Loucy (cell line): Measurements from ENCODE around the gene CDK7.

ENCODE experiments used
- H2AFZ ChIP-seq: fragments of 200-600 bp; sonication (generic); 2 replicates; pipeline ENCODE4 v1.6.0; 2016; ENCODE audit warnings: antibody characterized with exemption, mild to moderate bottlenecking, low read length, moderate library complexity
- H3F3A ChIP-seq: fragments of 200-600 bp; 2 replicates; pipeline ENCODE4 v1.6.0; 2016; ENCODE audit warnings: antibody characterized with exemption, low read depth, mild to moderate bottlenecking
- H3K27me3 ChIP-seq: fragments of 200-600 bp; sonication (generic); 2 replicates; pipeline ENCODE4 v1.6.1; 2014; ENCODE audit warnings: low read length, mild to moderate bottlenecking; ENCODE audit not compliant: insufficient read depth, poor library complexity, severe bottlenecking
- H3K36me3 ChIP-seq: fragments of 200-600 bp; sonication (generic); 2 replicates; pipeline ENCODE4 v1.6.1; 2016; ENCODE audit warnings: low read length; ENCODE audit not compliant: insufficient read depth
- H3K4me1 ChIP-seq: fragments of 200-600 bp; sonication (generic); 2 replicates; pipeline ENCODE4 v1.5.1; 2014; ENCODE audit warnings: low read length, mild to moderate bottlenecking; ENCODE audit not compliant: insufficient read depth, poor library complexity, severe bottlenecking
- H3K4me2 ChIP-seq: fragments of 200-600 bp; sonication (generic); 2 replicates; pipeline ENCODE4 v1.6.0; 2014; ENCODE audit warnings: antibody characterized with exemption, low read length, low read depth, mild to moderate bottlenecking; ENCODE audit not compliant: poor library complexity, severe bottlenecking
- H3K4me3 ChIP-seq: fragments of 200-600 bp; sonication (generic); 2 replicates; pipeline ENCODE4 v1.5.1; 2014; ENCODE audit warnings: low read length, mild to moderate bottlenecking, mixed read lengths; ENCODE audit not compliant: poor library complexity, severe bottlenecking
- H3K79me2 ChIP-seq: fragments of 200-600 bp; sonication (generic); 2 replicates; pipeline ENCODE4 v1.6.1; 2014; ENCODE audit warnings: low read length; ENCODE audit not compliant: insufficient read depth
- H3K9ac ChIP-seq: fragments of 200-600 bp; sonication (generic); 2 replicates; pipeline ENCODE4 v1.6.0; 2014; ENCODE audit warnings: mild to moderate bottlenecking, low read depth, low read length, moderate library complexity; ENCODE audit not compliant: poor library complexity, severe bottlenecking
- H3K9me2 ChIP-seq: fragments of 200-600 bp; sonication (generic); replicated peaks from 2 replicates; pipeline ENCODE4 v1.6.1; 2016; ENCODE audit warnings: low read depth, low read length, mixed read lengths
- H3K9me3 ChIP-seq: fragments of 200-600 bp; sonication (generic); 2 replicates; pipeline ENCODE4 v1.6.1; 2014; ENCODE audit warnings: mild to moderate bottlenecking, antibody characterized with exemption, low read length, low read depth; ENCODE audit not compliant: insufficient read depth
- H4K20me1 ChIP-seq: fragments of 200-600 bp; sonication (generic); 2 replicates; pipeline ENCODE4 v1.6.0; 2014; ENCODE audit warnings: antibody characterized with exemption, low read length, mild to moderate bottlenecking; ENCODE audit not compliant: insufficient read depth, poor library complexity, severe bottlenecking
- EZH2phosphoT487 ChIP-seq: fragments of 200-600 bp; IDR thresholded peaks from 2 replicates; pipeline ENCODE4 v1.6.1; 2018; ENCODE audit warnings: antibody characterized with exemption, mild to moderate bottlenecking, moderate library complexity, borderline replicate concordance
- TF ChIP-seq, protein P1 (sequence below): fragments of 200-600 bp; sonication (generic); conservative IDR thresholded peaks from 2 replicates; pipeline ENCODE4 v1.5.1; 2014; ENCODE audit warnings: mild to moderate bottlenecking, antibody characterized with exemption, low read length

CDK7 gene

DNA sequence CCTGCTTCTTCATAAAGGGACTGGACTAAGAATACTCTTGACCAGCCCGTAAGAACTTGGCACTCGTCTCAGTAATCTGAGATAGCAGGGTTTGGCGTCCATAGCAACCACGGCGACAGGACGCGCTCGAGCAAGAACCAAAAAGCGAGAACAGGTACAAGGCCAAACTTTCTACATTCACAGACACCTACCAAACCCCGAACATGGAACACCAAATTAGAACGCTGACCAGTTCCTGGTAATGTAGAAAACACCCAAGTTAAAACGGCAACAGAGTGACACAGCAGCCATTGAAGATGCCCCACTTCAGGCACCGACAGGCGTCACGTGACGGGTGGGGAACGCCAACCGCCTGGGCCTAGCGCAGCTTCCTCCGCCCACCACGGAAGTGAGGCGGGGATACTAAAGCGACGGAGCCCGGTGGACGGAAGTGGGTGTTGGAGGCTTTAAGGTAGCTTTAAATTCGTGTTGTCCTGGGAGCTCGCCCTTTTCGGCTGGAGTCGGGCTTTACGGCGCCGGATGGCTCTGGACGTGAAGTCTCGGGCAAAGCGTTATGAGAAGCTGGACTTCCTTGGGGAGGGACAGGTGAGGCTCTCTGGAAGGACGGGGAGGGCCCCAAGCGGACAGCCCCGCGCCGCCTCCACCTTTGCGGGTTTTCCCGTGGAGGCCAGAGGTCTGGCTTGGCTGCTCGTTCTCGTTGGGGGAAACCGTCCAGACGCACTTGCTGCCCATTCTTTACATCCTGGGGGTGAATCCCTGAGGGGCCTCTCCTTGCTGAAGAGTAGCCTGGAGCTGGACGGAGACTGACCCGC lies at the start of gene CDK7:
CDK7 (plus strand) TSS at position 430 of the 812 bp plus-strand sequence; CDS start at position 520, 90 bp downstream.
- peak within 1 kb of the TSS; percentile 78 for H3K9ac ChIP-seq
- H3K79me2 ChIP-seq, result peaks cover 35% of the 10 kb centered on the region
- TF ChIP-seq, protein P1, sequence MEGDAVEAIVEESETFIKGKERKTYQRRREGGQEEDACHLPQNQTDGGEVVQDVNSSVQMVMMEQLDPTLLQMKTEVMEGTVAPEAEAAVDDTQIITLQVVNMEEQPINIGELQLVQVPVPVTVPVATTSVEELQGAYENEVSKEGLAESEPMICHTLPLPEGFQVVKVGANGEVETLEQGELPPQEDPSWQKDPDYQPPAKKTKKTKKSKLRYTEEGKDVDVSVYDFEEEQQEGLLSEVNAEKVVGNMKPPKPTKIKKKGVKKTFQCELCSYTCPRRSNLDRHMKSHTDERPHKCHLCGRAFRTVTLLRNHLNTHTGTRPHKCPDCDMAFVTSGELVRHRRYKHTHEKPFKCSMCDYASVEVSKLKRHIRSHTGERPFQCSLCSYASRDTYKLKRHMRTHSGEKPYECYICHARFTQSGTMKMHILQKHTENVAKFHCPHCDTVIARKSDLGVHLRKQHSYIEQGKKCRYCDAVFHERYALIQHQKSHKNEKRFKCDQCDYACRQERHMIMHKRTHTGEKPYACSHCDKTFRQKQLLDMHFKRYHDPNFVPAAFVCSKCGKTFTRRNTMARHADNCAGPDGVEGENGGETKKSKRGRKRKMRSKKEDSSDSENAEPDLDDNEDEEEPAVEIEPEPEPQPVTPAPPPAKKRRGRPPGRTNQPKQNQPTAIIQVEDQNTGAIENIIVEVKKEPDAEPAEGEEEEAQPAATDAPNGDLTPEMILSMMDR, result no peak
- no peak for TF ChIP-seq EZH2phosphoT487
- H3K9me2 ChIP-seq, result no peaks in the 10 kb centered on the region
- H2AFZ ChIP-seq, result peak within 1 kb of the TSS; percentile 98
- no peaks in the 10 kb centered on the region for H3K9me3 ChIP-seq
- H4K20me1 ChIP-seq, result peaks cover 6% of the 10 kb centered on the region
- peak within 1 kb of the TSS; percentile 82 for H3K4me3 ChIP-seq
- H3K36me3 ChIP-seq, result no peaks in the 10 kb centered on the region
- peaks cover 28% of the 10 kb centered on the region for H3K4me1 ChIP-seq
- peak within 1 kb of the TSS; percentile 71 for H3K4me2 ChIP-seq
- H3K27me3 ChIP-seq, result no peaks in the 10 kb centered on the region
- no peaks in the 10 kb centered on the region for H3F3A ChIP-seq

- Histone ChIP-seq H3F3A (no peaks in the 10 kb centered on the region), H3K9ac (no peak overlapping the region), H4K20me1 (no peaks in the 10 kb centered on the region), H3K4me1 (peaks cover 12% of the 10 kb centered on the region), H3K27me3 (no peaks in the 10 kb centered on the region), H3K9me3 (no peaks in the 10 kb centered on the region), H3K9me2 (no peaks in the 10 kb centered on the region), H3K4me3 (no peak overlapping the region), H3K4me2 (no peak overlapping the region), H3K79me2 (peaks cover 9% of the 10 kb centered on the region; the same call in 1 of the 2 replicates), H2AFZ (no peak overlapping the region), H3K36me3 (no peaks in the 10 kb centered on the region)
- TF ChIP-seq, protein P1, result no peak
- no peak for TF ChIP-seq EZH2phosphoT487
These were observed 47.3 kb upstream of the CDK7 start for GRCh38 chr5:69187342-69187741.

DNA sequence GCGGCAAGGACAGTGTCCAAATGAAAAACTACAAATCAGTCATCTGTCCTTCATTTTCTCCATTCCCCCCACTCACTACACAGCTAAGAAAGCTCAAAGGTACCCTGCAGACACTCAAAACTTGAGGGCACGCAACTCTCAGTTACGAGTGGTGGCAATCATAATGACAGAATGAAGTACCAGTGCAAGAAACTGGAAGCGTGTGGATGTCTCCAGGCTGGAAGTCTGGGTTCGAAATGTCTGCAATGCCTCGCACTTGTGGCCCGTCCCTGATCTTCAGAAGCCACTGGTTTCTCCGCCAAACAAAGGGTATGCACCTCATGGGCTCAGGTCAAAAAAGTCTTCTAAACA lies 45.9 kb upstream of the CDK7 start:
- peaks cover 12% of the 10 kb centered on the region for H3K4me1 ChIP-seq
- peak overlapping the region; percentile 82 for H3K4me3 ChIP-seq
- H3K4me2 ChIP-seq, result peak overlapping the region; percentile 85
- H3K9ac ChIP-seq, result peak overlapping the region; percentile 82
- H2AFZ ChIP-seq, result peak overlapping the region; percentile 89
- peaks cover 9% of the 10 kb centered on the region; the same call in 1 of the 2 replicates for H3K79me2 ChIP-seq
- H3K9me2 ChIP-seq, result no peaks in the 10 kb centered on the region
- H3K9me3 ChIP-seq, result no peaks in the 10 kb centered on the region
- no peaks in the 10 kb centered on the region for H3K36me3 ChIP-seq
- no peak for TF ChIP-seq EZH2phosphoT487
- TF ChIP-seq, protein P1, result no peak
- H3K27me3 ChIP-seq, result no peaks in the 10 kb centered on the region
- no peaks in the 10 kb centered on the region for H4K20me1 ChIP-seq
- no peaks in the 10 kb centered on the region for H3F3A ChIP-seq
